ENCODE data around the gene CEP128.

GRCh38 chr14:80567905-80568536 is 373.5 kb downstream of the CEP128 start:
- TF ChIP-seq, protein P1, sequence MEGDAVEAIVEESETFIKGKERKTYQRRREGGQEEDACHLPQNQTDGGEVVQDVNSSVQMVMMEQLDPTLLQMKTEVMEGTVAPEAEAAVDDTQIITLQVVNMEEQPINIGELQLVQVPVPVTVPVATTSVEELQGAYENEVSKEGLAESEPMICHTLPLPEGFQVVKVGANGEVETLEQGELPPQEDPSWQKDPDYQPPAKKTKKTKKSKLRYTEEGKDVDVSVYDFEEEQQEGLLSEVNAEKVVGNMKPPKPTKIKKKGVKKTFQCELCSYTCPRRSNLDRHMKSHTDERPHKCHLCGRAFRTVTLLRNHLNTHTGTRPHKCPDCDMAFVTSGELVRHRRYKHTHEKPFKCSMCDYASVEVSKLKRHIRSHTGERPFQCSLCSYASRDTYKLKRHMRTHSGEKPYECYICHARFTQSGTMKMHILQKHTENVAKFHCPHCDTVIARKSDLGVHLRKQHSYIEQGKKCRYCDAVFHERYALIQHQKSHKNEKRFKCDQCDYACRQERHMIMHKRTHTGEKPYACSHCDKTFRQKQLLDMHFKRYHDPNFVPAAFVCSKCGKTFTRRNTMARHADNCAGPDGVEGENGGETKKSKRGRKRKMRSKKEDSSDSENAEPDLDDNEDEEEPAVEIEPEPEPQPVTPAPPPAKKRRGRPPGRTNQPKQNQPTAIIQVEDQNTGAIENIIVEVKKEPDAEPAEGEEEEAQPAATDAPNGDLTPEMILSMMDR (IDR thresholded peaks at IDR 0.05) = no peak
- TF ChIP-seq EP300 (IDR thresholded peaks at IDR 0.05) (no peak), POLR2A (IDR thresholded peaks at IDR 0.05) (no peak)

Measured in suprapubic skin (tissue), 3 donors.